Skeletal muscle cell (primary cell): ENCODE data around the gene SNX1.
"Not testable (repeated sequence)": the region's sequence is repeated elsewhere in the genome, so short reads cannot be mapped to it uniquely, and the experiment has no call there.

Experiments
- DNase-seq: peaks from one replicate; pipeline ENCODE4 v3.0.0-alpha.2; 2010; ENCODE audit warnings: low read depth
- H3K4me3 ChIP-seq: 2 replicates; pipeline ENCODE4 v1.5.1; 2011; ENCODE audit warnings: low read depth, mild to moderate bottlenecking, control low read depth, low read length, moderate library complexity

The SNX1 gene

DNA sequence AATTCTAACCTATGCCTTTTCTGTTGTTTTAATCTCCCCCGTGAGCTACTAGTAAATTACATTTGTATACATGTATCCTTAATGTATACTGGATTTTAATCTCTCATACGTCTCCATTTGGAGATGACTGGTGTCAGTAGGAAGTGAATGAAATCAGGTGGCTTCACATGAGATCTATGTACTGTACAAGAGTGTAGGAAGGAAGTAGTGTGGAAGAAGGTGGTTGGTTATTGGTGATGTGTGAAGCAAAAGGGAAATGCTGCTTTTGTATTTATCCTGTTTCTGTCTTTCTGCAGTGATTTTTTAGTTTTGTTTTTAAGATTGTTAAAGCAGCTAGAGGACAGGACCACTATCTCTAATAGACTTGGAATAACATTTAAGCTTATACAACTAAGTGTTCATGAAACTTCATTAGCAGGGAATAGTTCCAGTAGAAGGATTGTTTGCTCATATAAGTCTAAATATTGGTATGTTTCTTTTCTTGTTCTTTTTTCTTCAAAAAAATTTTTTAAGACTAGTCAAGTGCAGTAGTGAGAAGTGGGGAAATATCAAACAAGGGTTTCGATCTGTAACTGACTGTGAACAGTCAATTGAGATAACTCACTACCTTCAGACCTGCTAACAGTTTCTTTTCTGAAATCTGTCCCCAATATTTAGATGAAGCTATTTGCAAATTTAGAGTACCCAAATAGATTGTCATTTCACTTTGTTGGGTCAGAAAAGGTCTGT, 15.3 kb downstream of the SNX1 start:
- DNase-seq, result no peak
- H3K4me3 ChIP-seq, result no peak overlapping the region

DNA sequence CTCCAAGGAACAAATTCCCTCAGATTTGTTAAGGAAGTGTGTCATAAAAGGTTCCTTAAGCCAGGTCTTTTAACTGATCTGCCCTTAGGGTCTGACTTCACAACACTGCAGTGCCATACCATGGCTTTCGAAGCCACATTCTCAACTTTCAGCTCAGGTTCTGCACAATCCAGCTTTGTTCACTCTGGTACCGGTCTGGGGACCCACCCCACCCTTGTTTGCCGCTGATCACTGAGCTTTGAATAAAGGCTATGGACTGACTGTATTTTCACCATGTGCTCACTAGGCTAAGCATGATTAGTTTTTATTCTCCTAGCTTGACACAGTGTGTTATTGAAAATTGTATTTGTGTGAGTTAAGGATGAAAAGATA, 15.9 kb downstream of the SNX1 start:
- no peak for DNase-seq
- H3K4me3 ChIP-seq, result no peak overlapping the region

DNA sequence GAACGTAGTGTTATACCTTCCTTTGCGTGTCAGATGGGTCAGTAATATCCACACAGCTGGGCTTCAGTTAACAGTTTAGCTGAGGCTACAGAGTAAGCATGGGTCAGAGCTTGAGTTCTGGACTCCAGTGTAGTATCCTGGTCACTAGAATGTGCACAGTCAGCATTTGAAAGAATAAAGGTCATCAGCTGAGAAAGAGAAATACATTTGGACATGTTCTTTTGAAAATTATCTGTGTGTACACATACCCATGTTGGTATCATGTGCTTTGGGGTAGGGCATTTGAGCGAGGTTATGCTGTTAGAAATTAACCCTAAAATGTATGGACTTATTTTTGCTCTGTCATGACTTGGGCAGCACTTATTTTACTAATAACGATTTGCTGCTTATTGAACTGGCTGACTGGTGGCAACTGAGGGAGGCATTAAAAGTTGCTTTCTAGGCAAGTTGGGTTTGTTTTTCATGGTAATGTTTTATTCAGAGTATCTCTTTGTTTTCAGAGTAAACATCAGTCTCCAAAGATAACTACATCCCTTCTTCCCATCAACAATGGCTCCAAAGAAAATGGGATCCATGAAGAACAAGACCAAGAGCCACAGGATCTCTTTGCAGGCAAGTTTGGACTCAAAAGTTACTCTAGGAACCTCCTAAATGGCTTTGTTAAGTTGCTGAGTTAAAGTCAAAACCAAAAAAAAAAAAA, 16.4 kb downstream of the SNX1 start:
- DNase-seq, result no peak
- H3K4me3 ChIP-seq, result no peak overlapping the region

DNA sequence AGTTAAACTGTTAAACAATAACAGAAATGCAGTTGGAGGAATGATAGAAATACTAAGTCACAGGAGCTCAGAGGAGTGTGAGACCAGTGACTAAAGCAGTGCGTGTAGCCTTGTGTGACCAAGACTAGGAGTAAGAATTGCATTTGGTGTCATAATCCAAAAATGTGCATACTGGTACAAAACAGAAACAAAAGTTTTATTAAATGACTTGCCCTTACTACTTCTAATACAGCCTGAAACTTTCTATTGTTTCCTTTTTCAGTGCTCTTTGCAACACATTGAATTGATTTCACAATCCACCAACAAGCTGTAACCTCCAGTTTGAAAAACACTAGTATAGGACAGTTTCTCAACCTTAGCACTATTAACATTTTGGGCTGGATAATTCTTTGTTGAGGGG, 17.1 kb downstream of the SNX1 start:
- DNase-seq, result no peak
- H3K4me3 ChIP-seq, result no peak overlapping the region

DNA sequence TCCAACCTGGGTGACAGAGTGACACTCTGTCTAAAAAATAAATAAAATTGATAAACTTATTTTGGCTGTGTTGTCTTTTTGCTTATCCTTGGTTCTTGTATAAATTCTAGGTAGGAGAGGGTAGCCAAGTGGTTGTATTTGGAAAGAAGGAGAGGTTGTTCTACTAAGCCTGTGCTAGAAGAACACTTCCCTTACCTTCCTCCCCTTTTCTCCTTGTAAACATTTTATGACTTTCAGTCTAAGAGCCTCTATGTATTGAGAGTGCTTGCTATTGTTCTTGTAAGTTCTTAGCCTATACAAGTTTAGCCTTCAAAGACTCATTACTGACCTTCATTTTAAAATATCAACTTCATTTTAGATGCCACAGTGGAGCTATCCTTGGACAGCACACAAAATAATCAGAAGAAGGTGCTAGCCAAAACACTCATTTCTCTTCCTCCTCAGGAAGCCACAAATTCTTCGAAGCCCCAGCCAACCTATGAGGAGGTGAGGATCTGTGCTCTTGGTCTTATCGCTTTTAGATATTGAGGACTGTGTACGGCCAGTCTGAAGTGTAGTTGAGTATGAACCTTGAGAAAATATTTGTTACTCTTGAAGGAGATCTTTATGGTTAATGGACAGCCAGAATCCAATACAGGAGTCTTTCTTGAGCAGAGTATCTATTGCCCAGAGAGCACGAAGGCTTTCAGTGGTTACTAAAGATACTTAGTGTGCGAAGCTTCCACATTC, 22.1 kb downstream of the SNX1 start:
- H3K4me3 ChIP-seq, result no peak overlapping the region
- DNase-seq, result no peak

- not testable (repeated sequence) for H3K4me3 ChIP-seq, DNase-seq
Measured at GRCh38 chr15:64120322-64120721, 24.5 kb downstream of the SNX1 start.

DNA sequence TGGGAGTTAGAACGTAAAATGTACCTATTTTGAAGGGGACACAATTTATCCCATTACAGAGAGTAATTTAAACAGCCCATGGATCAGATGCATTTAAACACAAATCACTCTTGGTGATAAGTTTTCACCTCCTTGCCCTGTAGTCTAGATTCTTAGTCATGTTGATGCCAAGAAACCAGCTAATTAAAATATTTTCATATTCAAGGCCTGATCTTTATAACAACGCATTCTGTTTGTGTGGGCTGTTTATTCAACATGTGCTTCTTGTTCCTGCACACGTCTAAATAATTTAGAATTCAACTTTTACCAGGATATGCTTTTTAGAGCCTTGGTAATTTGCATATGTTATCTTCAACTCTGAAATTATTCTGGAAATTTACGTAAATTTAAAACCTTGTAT, 25.8 kb downstream of the SNX1 start:
- no peak overlapping the region for H3K4me3 ChIP-seq

DNA sequence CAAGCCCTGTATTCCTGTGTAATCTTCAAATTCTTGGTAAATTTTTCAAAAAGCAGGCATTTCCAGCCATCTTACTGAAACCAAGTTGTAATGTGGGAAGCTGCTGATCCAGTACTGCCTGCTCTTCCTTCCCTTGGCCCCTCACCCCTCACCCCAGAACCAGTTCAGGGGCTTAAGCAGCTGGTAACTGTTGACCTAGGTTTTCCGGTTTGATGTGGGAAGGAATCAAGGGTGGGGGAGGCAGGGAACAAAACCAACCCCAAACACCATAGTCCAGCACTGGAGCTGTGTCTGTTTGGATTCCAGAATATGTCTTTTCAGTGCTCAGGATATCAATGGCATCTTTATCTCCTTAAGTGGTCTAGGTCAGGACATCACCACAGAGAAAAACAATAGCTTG, 26.7 kb downstream of the SNX1 start:
- no peak for DNase-seq
- no peak overlapping the region for H3K4me3 ChIP-seq

More for the DNA sequence above, 25.8 kb downstream of the SNX1 start:
- no peak for DNase-seq

DNA sequence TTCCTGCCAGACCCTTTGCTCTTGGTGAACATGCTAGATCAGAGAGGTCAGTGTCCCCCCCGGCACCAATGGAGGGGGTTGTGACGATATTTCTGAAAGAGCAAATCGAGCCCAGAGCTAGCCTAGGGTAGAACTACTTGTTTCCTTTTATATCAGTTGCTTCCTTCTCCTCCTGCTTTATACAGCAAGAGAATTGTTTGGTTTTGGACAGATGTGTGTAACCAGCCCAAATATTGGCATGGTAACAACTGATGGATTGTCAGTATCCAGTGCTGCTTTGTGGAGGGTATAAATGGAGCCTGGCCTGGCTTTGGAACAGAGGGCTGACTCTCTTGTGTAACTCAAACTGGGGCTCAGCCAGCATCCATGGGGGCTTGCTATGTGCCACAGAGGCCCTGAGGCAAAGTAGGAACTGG, 27.2 kb downstream of the SNX1 start:
- no peak overlapping the region for H3K4me3 ChIP-seq
- DNase-seq, result no peak

DNA sequence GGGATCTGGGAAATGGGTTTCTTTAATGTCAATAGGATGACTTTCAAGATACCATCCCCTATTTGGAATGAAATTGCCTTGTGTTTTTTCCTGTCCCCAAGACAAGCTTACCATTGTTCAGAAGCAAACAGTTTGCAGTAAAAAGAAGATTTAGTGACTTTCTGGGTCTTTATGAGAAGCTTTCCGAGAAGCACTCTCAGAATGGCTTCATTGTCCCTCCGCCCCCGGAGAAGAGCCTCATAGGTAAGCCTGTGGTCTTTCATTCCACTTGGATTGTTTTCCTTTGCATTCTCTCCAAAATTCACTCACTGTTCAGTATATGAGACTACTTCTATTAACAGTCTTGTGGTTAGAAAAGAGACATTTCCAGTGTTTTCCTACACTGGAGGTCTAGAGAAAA, 30.2 kb downstream of the SNX1 start:
- H3K4me3 ChIP-seq, result no peak overlapping the region

DNA sequence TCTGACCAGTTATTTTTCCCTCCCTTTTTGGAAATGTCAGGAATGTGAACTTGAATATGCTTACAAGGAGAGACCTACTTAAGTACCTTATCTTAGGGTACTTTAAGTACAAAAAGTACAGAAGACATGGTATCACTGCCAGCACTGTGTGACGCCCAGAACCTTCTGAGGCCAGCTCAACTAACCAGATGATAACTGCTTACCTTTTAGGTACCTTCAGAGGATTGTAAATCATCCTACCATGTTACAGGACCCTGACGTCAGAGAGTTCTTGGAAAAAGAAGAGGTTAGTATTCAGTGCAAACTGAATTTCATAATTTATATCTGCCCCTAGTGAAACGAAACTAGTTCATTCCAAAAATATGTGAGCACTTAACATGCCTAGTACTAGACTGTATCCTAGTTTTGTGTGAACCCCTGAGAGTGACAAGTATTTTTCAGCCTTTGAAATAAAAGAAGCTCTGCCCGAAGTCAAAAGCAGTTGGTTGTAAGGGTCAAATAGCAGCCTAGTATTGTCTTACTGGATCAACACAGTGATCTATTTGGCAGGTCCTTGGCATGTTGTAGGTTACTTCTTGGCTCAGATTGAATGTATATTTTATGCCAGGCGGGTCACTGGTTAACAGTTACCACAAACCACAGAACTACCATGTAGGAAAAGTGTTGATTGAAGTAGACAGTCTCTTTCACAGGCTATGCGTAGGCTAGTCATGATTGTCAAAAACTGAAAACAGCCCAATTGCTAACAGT, 31.9 kb downstream of the SNX1 start:
- no peak overlapping the region for H3K4me3 ChIP-seq
- DNase-seq, result no peak

More for the DNA sequence above, 30.2 kb downstream of the SNX1 start:
- no peak for DNase-seq

- no peak overlapping the region for H3K4me3 ChIP-seq
- DNase-seq, result no peak
Measured at GRCh38 chr15:64130159-64130558, 34.4 kb downstream of the SNX1 start.

- H3K4me3 ChIP-seq, result no peak overlapping the region
- no peak for DNase-seq
Measured at GRCh38 chr15:64131547-64131946, 35.8 kb downstream of the SNX1 start.

GRCh38 chr15:64132217-64132616, 36.4 kb downstream of the SNX1 start:
- no peak overlapping the region for H3K4me3 ChIP-seq
- no peak for DNase-seq

GRCh38 chr15:64133623-64134344, 38.0 kb downstream of the SNX1 start:
- no peak for DNase-seq
- no peak overlapping the region for H3K4me3 ChIP-seq

DNA sequence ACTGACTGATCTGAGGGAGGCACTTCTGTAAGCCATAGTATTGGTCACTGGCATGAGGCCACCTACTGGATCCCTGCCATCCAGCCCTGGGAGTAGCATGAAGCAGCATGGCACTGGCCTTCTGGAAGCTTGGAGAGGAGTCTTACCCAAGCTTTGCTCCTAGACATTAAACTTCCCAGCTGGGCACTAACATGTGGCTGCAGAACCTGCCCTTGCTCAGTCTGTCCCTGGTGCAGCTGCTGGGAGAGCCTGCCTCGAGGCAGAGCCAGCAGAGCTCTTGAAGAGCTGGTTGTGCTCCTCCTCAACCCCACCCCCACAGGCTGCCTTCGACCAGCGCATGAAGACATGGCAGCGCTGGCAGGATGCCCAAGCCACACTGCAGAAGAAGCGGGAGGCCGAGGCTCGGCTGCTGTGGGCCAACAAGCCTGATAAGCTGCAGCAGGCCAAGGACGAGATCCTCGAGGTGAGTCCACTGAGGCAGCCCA, 38.6 kb downstream of the SNX1 start:
- no peak overlapping the region for H3K4me3 ChIP-seq
- DNase-seq, result no peak

- no peak for DNase-seq
- no peak overlapping the region for H3K4me3 ChIP-seq
Measured at GRCh38 chr15:64136347-64136746, 40.6 kb downstream of the SNX1 start.

DNA sequence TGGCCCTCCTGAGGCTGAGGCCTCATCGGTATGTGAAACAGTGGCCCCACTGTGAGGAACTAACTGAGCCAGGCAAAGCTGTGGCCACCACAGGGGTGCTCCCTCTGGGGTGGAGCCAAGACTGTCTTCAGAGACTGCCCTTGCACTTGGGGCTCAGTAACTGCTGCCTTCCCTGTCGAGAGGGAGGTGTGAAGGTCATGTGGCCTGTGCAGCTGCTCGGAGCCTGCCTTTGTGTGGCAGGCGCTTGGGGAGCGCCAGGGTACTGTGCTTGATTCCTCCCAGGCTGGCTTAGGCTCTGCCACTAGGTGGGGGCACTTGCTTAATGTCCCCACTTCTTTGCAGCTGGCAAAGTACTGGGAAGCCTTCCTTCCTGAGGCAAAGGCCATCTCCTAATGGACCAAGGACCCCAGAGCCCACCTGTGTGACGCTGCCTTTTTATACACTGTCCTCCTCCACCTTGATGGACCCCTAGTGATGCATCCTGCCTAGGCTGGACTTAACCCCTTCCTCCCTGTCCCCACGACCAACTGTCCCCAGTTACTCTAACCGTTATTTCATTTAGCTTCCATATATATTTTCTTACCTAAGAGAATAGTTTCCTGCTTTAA, 41.5 kb downstream of the SNX1 start:
- DNase-seq, result no peak
- H3K4me3 ChIP-seq, result no peak overlapping the region
